HG03135 (cell line): ENCODE measurements around the gene MYT1.

Experiments used
- ATAC-seq: cut with Tn5 transposase; IDR thresholded peaks from one replicate; pipeline ENCODE4 v1.9.1; 2021; ENCODE audit warnings: mild to moderate bottlenecking, moderate library complexity; ENCODE audit not compliant: unreplicated experiment

Gene MYT1

GRCh38 chr20:64188682-64189529, 24.7 kb downstream of the MYT1 start:
- no peak for ATAC-seq

- no peak for ATAC-seq
Observed at GRCh38 chr20:64189530-64189966, 25.3 kb downstream of the MYT1 start.

GRCh38 chr20:64189986-64190385, 25.7 kb downstream of the MYT1 start:
- ATAC-seq: no peak

- ATAC-seq: no peak
Observed at GRCh38 chr20:64191002-64191401, 26.8 kb downstream of the MYT1 start.

GRCh38 chr20:64192406-64192805, 28.2 kb downstream of the MYT1 start:
- no peak for ATAC-seq

- ATAC-seq: no peak
Observed at GRCh38 chr20:64193058-64193457, 28.8 kb downstream of the MYT1 start.

- no peak for ATAC-seq
Observed at GRCh38 chr20:64194269-64194668, 30.0 kb downstream of the MYT1 start.

GRCh38 chr20:64196309-64196708, 32.1 kb downstream of the MYT1 start:
- ATAC-seq: no peak

GRCh38 chr20:64196847-64197306, 32.6 kb downstream of the MYT1 start:
- no peak for ATAC-seq

GRCh38 chr20:64198347-64198746, 34.1 kb downstream of the MYT1 start:
- ATAC-seq: no peak

GRCh38 chr20:64199395-64199794, 35.1 kb downstream of the MYT1 start:
- ATAC-seq: no peak

GRCh38 chr20:64200740-64201139, 36.5 kb downstream of the MYT1 start:
- no peak for ATAC-seq

GRCh38 chr20:64201653-64202052, 37.4 kb downstream of the MYT1 start:
- ATAC-seq: no peak

- ATAC-seq: no peak
Observed at GRCh38 chr20:64203037-64203777, 39.0 kb downstream of the MYT1 start.

GRCh38 chr20:64205611-64206026, 41.4 kb downstream of the MYT1 start:
- no peak for ATAC-seq

- no peak for ATAC-seq
Observed at GRCh38 chr20:64206614-64207013, 42.4 kb downstream of the MYT1 start.

GRCh38 chr20:64207641-64208590, 43.7 kb downstream of the MYT1 start:
- ATAC-seq: no peak

- ATAC-seq: no peak
Observed at GRCh38 chr20:64209148-64209547, 44.9 kb downstream of the MYT1 start.

GRCh38 chr20:64210656-64211369, 46.6 kb downstream of the MYT1 start:
- ATAC-seq: no peak
